HG02884 (cell line): ENCODE measurements around the gene TMEM91.
"Not testable (repeated sequence)": the region's sequence is repeated elsewhere in the genome, so short reads cannot be mapped to it uniquely, and the experiment has no call there.

Experiments
- ATAC-seq: cut with Tn5 transposase; IDR thresholded peaks from one replicate; pipeline ENCODE4 v1.9.1; 2021; ENCODE audit warnings: mild to moderate bottlenecking, moderate library complexity; ENCODE audit not compliant: unreplicated experiment

The TMEM91 gene

DNA sequence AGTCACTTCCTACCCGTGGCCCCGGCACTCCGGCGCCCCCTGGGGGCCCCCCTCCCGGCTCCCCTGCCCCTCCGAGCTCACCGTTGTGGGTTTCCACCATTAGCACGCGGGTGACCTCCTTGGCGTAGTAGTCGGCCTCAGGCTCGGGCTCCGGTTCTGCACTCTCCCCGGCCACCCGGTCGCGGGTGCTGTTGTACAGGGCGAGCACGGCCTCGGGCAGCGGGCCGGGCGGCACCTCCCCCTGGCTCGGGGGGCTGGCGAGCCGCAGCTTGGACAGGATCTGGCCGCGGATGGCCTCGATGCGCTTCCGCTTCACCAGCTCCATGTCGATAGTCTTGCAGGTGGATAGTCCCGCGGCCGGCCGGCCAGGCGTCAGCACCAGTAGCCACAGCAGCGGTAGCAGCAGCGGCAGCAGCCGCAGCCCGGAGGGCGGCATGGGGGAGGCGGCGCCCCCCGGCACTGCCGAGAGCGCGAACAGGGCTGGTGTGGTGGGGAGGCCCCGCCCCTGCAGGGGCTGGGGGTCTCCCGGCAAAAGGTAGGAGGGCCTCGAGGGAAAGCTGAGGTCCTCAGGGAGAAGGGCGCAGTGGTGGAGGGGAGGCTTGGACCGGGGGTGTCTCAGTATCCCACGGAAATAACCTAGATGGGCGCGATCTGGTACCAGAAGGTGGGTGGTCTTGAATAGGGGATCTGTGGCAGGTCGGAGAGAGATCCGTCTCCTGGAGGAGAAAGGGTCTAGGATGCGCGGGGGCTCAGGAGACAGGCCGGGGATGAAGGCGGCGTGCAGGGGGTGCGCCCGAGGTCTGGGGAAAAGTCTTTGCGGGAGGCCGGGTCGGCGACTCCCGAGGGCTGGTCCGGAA, 23.5 kb upstream of the TMEM91 start:
- ATAC-seq, result no peak

DNA sequence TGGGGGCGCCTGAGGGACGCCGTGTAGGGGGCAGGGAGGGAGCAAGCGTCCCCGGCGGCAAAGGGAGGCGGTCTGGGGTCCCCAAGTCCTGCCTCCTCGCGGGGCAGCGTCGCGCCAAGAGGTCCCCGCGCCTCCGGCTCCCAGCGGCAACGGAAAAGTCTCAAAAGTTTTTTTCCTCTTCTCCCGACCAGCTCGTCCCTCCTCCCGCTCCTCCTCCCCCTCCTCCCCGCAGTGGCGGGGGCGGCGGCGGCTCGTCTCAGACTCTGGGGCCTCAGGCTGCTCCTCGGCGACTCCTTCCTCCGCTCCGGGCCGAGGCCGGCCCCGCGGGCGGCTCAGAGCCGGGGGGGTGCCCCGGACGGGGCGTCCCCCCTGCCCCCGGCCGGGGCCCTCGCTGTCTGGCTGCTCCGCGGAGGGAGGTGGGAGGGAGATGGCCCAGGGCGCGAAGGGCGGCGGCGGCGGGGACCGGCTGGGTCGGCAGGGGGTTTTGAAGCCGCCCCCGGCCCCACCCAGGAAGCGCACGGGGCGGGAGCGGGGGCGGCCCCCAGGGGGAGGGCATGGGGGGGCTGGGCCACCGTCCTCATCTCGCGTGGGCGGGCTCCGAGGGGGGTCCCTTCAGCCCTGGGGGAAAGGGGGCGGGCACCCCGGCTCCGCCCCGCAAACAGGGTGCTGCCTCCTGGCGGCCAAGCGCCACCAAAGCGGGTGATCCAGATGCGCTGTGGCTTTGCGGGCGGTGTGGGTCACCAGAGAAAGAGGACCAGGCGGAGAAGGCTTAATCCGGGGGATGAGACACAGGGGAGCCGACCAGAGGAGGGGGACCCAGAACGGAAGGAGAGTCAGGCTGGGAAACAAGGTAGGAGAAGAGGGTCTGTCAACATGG, 22.6 kb upstream of the TMEM91 start, which contains the start of gene TGFB1:
TGFB1 (minus strand) TSS at position 457 of the 877 bp plus-strand sequence. CDS start 878 bp downstream, outside the sequence.
- no peak for ATAC-seq

DNA sequence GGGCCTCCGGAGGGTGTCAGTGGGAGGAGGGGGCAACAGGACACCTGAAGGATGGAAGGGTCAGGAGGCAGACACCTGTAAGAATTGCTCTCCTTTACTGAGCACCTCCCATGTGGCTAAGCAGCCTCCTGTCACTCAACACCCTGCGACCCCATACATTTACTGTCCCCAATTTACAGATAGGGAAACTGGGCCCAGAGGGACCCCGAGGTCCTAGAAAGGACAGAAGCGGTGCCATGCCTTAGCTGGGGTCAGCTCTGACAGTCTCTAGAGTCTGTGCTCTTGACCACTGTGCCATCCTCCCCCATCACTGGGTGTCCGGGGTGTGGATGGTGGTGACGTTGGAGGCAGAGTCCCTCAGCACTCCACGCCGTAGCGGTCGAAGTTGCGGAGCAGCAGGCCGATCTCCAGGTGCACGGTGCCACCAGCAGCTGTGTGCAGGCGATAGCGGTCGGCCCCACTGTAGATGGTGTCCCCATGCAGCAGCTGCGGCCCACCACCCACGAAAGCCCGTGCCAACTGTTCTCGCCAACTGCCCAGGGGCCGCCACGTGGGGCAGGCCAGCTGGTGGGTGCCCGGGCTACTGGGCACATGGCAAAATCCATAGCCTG, 21.9 kb upstream of the TMEM91 start:
- no peak for ATAC-seq

DNA sequence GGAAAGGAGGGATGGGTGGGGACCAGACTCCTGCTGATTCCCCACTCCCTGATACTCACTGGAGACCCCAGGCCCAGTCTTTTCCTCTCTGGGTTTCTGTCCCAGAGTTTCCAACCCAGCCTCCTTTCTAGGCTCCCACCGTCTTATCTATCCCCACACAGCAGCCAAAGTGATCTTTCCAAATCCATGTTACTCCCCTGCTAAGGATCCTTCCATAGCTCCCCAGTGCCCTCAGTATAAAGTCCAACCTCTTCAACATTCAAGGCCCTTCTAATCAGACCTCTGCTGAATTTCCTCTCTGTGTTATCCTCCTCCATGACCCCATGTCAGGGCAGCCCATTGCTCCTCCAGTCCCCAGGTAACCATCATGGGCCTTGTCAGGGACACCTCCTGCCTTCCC, 21.3 kb upstream of the TMEM91 start:
- ATAC-seq, result no peak

DNA sequence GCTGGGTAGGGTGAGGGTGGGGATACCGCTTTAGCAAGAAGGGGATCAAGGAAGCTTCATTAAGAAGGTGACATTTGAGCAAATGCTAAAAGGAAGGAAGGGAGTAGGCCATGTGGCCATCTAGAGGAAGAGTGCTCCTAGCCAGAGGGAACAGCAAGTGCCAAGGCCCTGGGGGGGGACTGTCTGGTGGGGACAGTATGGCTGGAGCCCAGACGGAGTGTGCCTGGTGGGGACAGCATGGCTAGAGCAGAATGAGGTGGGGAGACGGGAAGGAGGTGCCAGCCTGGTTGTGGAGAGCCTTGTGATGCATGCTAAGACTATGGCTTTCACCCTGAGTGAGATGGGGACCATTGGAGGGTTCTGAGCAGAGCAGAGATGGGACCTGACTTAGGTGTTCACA, 20.5 kb upstream of the TMEM91 start:
- no peak for ATAC-seq

DNA sequence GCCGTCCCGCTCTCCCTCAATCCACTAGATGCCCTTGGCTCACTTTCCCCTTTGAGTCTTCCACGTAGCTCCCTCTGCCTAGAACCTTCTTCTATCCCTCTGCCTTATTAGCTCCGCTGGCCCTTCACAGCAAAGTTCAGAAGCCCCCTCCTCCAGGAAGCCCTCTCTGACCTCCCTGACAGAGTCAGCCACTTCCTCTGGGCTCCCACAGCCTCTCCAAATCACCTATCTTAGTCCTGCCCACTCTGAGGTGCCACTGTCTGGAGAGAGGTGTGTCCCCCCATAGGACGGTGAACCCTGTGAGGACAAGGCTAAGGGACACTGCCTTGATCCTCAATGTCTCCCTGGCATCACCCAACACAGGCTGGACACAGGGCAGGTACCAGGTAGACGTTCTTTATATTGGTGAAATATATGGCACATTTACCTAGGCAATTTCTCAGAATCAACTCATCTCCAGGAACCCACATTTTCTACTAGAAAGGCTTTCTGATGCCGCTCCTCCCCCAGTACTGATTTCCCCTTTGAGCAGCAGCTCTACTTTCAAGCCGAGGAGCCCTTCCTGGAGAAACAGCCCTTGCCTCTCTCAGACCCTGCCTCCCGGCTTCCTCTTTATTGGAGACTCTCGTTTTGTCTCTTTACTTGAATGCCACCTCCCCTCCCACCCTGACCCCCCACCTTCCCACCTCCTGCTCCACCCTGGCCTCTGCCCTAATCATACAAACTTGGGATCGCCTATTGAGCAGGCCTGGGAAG, 19.2 kb upstream of the TMEM91 start:
- ATAC-seq, result no peak

DNA sequence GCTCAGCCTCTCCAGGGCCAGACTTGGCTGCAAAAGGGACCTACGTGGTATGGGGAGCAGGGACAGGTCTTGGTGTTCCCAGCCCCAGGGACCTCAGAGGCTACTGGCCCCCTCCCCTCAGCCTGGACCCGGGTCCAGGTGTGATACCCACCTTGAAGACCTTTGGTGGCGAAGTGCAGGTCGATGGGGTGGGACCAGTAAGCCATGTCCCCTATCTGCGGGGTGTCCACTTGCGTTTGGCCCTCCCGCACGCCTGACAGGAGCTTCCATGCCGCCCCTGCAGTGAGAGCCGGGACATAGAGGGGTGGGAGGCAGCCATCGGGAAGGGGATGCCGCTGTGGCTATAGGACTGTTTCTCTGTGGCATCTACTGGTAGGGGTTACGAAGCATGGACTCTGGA, 18.6 kb upstream of the TMEM91 start:
- ATAC-seq, result no peak

DNA sequence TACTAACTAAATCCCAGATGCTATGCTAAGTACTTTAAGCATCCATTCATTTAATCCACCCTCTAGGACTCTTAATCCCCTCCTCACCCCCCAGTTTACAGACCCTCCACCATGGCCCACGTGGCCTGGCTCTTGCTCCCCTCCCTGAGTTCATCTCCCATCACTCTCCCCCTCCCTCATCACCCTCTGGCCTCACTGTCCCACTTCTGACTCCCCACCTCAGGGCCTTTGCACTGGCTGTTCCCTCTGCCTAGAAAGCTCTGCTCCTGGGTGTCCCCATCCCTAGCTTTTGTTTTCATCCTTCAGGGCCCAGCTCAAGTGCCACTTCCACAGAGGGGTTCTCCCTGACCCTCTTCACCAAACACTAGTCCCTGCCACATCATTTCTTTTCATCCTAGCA, 16.6 kb upstream of the TMEM91 start:
- no peak for ATAC-seq

DNA sequence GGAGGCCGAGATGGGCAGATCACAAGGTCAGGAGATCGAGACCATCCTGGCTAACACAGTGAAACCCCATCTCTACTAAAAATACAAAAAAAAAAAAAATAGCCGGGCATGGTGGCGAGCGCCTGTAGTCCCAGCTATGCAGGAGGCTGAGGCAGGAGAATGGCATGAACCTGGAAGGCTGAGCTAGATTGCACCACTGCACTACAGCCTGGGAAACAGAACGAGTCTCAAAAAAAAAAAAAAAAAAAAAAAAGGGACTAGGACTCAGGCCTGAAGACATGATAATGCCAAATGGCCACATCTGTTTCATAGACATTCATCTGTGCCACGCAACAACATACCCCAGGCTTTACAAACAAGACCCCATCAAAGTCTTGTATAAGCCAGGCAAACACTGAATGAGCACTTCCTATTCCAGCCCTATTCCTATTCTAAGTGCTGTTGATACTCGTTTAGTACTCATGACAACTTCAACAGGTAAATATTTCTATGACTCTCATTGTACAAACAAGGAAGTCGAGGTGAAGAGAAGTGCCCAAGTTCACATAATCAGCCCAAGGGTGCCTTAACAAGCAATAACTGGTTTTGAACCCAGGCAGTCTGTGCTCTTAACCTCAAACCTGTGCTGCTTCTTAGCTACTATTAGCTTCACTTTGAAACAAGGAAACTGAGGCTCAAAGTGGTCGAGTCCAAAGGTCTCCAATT, 14.0 kb upstream of the TMEM91 start:
- ATAC-seq, result no peak

DNA sequence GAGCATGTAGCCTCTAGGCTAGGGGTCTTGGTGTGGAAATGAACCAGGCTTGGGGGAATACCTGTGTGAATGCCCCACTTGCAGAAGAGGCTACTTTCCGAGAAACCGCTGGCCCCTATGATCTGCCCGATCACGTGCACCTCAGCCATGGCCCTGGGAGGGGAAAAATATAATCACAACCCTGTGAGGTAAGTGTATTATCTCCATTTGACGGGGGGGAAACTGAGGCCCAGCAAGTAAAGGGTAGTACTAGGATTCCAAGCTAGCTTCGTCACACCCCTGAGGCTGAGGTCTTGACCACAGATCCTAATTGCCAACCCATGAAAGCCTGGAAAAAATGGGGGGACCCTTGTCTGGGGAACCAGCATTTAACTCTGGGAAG, 13.0 kb upstream of the TMEM91 start:
- ATAC-seq, result no peak

DNA sequence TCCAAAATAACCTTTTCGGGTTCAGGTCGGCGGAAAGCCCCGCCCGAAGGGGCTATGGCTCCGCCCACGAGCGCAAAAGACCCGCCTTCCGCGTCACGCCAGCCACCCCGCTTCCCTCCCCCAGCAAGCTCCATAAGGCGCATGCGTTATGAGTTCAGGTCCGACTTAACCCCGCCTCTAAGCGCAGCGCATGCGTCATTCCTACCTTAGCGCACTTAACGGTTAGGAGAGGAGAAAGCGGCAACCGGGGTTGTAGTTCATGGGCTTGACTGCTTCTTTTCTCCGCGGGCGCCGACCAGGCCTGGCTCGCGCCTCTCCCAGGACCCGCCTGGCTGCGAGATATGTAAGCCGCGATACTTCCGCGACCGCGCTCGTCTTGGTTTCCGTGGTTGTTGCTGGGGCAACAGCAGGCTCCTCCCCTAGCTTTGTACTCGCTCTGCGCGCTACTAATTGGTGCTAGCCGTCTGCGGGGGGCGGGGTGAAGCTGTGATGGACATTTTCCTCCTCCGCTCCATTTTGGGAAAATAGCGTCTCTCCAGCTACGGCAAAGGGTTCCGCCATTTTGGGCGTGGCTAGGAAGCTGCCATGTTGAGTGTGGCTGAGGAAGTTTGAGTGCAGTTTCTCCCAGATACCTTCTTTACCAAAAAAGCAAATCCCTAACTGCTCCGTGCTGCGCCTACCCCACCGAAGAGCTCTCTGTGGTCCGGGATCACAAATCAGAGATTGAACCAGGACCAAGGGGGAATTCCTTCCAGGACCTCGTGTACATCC, 12.4 kb upstream of the TMEM91 start, which contains the start of gene B9D2:
B9D2 (minus strand) TSS at position 397 of the 771 bp plus-strand sequence. CDS start 630 bp downstream, outside the sequence.
- ATAC-seq, result peak; percentile 69

DNA sequence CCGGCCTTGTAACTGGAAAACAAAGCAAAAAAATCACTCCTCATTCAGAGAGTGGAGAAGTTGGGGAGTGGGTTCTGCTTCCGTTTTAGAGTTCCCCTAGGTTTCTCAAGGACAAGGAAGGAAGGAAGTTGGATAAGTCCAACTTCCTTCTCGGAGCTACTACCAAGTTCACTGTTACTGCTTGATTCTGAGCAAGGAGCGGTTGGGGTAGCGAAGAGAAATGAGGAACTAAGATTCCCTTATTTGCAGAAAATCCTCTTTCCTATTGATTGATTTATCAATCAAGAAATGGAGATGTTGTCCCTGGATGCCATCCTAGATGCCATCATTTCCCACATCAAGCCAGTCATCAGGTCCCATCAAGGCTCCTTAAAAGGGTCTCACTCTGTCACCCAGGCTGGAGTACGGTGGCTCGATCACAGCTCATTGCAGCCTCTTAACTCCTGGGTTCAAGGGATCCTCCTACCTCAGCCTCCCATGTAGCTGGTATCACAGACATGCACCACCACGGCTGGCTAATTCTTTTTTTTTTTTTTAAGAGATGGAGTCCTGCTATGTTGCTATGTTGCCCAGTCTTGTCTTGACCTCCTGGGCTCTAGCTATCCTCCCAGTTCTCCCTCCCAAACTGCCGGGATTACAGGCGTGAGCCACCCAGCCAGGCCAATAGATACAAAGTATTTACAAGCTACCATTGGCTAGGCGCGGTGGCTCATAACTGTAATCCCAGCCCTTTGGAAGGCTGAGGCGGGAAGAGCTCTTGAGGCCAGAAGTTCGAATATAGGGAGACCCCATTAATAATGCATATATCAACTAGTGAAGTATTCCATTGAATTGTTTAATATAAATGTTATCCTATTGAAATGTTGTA, 11.6 kb upstream of the TMEM91 start:
- no peak for ATAC-seq

DNA sequence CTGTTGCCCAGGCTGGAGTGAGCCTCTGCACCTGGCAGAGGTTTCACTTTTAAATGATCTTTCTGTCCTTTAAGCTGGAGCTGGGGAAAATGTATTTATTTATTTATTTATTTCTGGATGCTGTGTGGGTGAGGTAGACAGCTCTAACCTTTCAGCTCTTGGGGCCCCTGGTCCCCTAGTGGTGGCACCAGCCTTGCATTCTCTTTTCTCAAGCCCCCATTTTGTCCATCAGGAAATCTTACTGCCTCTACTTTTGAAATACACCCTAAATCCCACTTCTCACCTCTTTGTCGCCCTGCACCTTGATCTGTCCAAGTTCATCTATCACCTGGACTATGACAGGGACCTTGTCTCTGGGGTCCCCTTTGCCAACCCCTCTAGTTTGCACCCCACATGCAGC, 10.2 kb upstream of the TMEM91 start:
- no peak for ATAC-seq

DNA sequence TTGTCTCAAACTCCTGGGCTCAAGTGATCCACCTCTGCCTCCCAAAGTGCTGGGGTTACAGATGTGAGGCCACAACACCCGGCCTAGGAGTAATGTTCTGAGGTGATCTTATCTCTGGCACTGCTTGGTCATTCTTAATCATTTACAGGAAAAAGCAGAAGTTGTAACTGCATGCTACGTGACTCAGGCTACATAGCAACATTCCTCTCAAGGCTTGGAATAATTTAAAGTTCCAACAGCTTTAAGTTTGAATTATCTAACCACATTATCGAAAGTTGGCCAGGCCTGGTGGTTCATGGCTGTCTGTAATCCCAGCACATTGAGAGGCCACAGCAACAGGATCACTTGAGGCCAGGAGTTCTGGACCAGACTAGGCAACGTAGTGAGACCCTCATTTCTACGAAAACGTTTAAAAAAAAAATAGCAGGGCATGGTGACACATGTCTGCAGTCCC, 8.5 kb upstream of the TMEM91 start:
- no peak for ATAC-seq

DNA sequence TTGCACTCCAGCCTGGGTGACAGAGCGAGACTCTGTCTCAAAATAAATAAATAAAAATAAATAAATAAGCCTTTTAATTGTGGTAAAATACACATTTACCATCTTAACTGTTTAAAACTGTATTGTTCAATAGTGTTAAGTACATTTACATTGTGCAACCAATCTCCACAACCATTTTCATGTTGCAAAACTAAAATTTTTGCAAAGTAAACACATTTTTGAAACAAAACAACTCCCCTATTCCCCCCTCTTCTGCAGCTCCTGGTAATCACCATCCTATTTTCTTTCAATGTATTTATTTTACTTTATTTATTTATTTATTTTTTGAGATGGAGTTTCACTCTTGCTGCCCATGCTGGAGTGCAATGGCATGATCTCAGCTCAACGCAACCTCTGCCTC, 6.6 kb upstream of the TMEM91 start:
- no peak for ATAC-seq

DNA sequence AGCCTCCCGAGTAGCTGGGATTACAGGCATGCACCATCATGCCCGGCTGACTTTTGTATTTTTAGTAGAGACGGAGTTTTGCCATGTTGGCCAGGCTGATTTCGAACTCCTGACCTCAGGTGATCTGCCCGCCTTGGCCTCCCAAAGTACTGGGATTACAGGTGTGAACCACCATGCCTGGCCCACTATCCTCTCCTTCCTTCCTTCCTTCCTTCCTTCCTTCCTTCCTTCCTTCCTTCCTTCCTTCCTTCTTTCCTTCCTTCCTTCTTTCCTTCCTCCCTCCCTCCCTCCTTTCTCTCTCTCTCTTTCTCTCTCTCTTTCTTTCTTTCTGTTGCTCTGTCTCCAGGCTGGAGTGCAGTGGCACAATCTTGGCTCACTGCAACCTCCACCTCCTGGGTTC, 5.2 kb upstream of the TMEM91 start:
- not testable (repeated sequence) for ATAC-seq

DNA sequence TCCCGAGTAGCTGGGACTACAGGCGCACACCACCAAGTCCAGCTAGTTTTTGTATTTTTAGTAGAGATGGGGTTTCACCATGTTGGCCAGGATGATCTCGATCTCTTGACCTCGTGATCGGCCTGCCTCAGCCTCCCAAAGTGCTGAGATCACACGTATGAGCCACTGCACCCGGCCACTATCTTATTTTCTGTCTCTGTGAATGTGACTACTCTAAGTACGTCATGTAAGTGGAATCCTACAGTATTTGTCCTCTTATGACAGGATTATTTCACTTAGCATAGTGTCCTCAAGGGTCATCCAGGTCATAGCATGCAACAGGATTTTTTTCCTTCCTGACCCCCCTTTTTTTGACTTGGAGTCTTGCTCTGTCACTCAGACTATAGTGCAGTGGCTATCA, 4.8 kb upstream of the TMEM91 start:
- no peak for ATAC-seq

DNA sequence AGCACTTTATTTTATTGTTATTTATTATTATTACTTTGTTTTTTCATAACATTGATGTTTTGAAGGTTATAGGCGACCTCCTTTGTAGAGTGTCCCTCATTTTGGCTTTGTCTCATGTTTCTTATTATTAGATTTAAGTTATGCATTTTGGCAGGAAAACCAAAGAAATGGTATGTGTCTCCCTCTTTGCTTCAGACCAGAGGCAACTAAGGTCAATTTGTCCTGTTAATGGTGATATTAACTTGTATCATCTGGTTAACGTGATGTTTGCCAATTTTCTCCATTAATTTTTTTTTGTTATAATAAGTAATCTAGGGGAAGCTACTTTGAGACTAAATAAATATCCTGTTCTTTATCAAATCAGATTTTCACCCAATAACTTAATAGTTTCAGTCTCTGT, 3.8 kb upstream of the TMEM91 start:
- ATAC-seq, result no peak
